Measurements from ENCODE around the gene RPL22. TPM values are rescaled to one million over a fixed set of nuclear protein-coding genes. Genes with fewer than 3 reads are reported as not detected.

Gene RPL22
- total and polyA plus RNA-seq, 2 of the 13 experiments (the other 11 are each of a cell fraction or from before 2014, with no cell fraction given): 214 to 545 TPM

GRCh38 chr1:6158181-6158580 is 41.2 kb downstream of the RPL22 start (continued):
- TF ChIP-seq REST (IDR thresholded peaks at IDR 0.05; ENCODE audit: borderline replicate concordance in 1 of 2, low read depth in 1 of 2, low read length in 2 of 2): 0 out of 4 replicates have a peak, but pooled peaks of 1 of the 2 experiments have one; percentile 4
- TF ChIP-seq CERS6 (CRISPR knock-in tag; IDR thresholded peaks at IDR 0.05): no peak

GRCh38 chr1:6157528-6158174 is 41.7 kb downstream of the RPL22 start:
- POLR2A ChIA-PET: interaction anchor here (1.1 kb wide), 1 partner anchor 19 kb away, joined by 3 read pairs; no protein-coding TSS in a partner anchor
- TF ChIP-seq MZF1 (CRISPR knock-in tag; IDR thresholded peaks at IDR 0.05; ENCODE audit: borderline replicate concordance): no peak
- no peak for TF ChIP-seq KDM5B (CRISPR knock-in tag; IDR thresholded peaks at IDR 0.05; ENCODE audit: borderline replicate concordance)
- no peak for TF ChIP-seq TCF7L2 (IDR thresholded peaks at IDR 0.05; ENCODE audit: low read depth, low read length)
- TF ChIP-seq, protein P1, sequence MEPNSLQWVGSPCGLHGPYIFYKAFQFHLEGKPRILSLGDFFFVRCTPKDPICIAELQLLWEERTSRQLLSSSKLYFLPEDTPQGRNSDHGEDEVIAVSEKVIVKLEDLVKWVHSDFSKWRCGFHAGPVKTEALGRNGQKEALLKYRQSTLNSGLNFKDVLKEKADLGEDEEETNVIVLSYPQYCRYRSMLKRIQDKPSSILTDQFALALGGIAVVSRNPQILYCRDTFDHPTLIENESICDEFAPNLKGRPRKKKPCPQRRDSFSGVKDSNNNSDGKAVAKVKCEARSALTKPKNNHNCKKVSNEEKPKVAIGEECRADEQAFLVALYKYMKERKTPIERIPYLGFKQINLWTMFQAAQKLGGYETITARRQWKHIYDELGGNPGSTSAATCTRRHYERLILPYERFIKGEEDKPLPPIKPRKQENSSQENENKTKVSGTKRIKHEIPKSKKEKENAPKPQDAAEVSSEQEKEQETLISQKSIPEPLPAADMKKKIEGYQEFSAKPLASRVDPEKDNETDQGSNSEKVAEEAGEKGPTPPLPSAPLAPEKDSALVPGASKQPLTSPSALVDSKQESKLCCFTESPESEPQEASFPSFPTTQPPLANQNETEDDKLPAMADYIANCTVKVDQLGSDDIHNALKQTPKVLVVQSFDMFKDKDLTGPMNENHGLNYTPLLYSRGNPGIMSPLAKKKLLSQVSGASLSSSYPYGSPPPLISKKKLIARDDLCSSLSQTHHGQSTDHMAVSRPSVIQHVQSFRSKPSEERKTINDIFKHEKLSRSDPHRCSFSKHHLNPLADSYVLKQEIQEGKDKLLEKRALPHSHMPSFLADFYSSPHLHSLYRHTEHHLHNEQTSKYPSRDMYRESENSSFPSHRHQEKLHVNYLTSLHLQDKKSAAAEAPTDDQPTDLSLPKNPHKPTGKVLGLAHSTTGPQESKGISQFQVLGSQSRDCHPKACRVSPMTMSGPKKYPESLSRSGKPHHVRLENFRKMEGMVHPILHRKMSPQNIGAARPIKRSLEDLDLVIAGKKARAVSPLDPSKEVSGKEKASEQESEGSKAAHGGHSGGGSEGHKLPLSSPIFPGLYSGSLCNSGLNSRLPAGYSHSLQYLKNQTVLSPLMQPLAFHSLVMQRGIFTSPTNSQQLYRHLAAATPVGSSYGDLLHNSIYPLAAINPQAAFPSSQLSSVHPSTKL (CRISPR knock-in tag; IDR thresholded peaks at IDR 0.05): peak; percentile 42; the same call in 1 of the 2 replicates
- no peak for TF ChIP-seq CEBPB (IDR thresholded peaks at IDR 0.05; ENCODE audit: borderline replicate concordance, low read depth, low read length)
- no peak for TF ChIP-seq SYNCRIP (IDR thresholded peaks at IDR 0.05; ENCODE audit: insufficient read depth, low read depth, low read length)
- no peak for TF ChIP-seq POGK (CRISPR knock-in tag; conservative IDR thresholded peaks at IDR 0.05)
- no peak for TF ChIP-seq ZNF740 (CRISPR knock-in tag; IDR thresholded peaks at IDR 0.05)

More at GRCh38 chr1:6157528-6158174, 41.7 kb downstream of the RPL22 start:
- Histone ChIP-seq H3K27me3 (ENCODE audit: control insufficient read depth in 1 of 2, insufficient read depth in 2 of 2, low read length in 2 of 2) (peaks cover 20 to 60% of the 10 kb centered on the region in 2 experiments), H3K4me2 (ENCODE audit: low read depth, low read length) (peak overlapping the region; percentile 56), H2AFZ (ENCODE audit: low read length) (no peak overlapping the region), H3K36me3 (replicated peaks in 1 of 2; ENCODE audit: control insufficient read depth in 1 of 2, insufficient read depth in 2 of 2, low read length in 2 of 2) (no peaks in the 10 kb centered on the region), H4K20me1 (ENCODE audit: insufficient read depth, low read length) (peaks cover 3% of the 10 kb centered on the region), H3K79me2 (ENCODE audit: insufficient read depth, low read length) (no peaks in the 10 kb centered on the region), H3K9me3 (ENCODE audit: low read length) (no peaks in the 10 kb centered on the region), H3K9ac (ENCODE audit: insufficient read depth, low read depth, low read length) (no peak overlapping the region), H3K4me1 (ENCODE audit: insufficient read depth, low read length) (peaks cover 22% of the 10 kb centered on the region), H3K27ac (ENCODE audit: extremely low read length, insufficient read depth, low read length) (no peak overlapping the region), H3K4me3 (replicated peaks in 1 of 3; ENCODE audit: insufficient read depth in 1 of 3, low read depth in 2 of 3, low read length in 3 of 3) (peak overlapping the region in 1 of 3 experiments; percentile 20; a peak in 1 of 6 replicates)
- peak; percentile 90 for FAIRE-seq
- 8% methylated on average over 11 of the region's 15 CpGs for WGBS (ENCODE audit: low lambda C conversion rate)
- intact Hi-C loops (cut with micrococcal nuclease; ENCODE audit: unreplicated experiment): no loop called here
- peak; percentile 89 for DNase-seq (ENCODE audit: low spot score)
- CTCF ChIA-PET (ENCODE audit: low intra/inter-chr PET ratio, low total read pairs): no interaction called here
- in situ Hi-C loops (cut with HindIII; ENCODE audit: extremely low pct_ligation_motif_present, low pct_unique_long_range_greater_than_20kb): no loop called here
- no TSS peak for BruUV-seq (replicated peaks)
- ATAC-seq: peak; percentile 74
